ENCODE data around the gene IL18BP.

The IL18BP gene

DNA sequence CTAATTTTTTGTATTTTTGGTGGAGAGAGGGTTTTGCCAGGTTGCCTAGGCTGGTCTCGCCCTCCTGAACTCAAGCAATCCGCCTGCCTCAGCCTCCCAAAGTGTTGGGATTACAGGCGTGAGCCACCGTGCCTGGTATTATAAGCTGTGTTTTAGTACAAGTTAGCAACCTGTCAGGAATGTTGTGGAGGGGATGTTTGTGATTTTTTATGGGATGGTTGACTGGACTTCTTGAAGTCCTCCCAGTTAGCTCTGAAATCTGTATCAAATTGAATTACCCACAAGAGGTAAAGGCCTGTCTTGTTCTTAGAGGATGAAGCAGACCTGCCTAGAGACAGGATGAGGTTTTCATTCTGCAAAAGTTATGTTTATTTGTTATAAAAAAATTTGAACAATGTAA is 34.1 kb upstream of the IL18BP start:
- no peaks in the 10 kb centered on the region for H3K27me3 ChIP-seq (ENCODE audit: control insufficient read depth, low read length)
- H3K9me3 ChIP-seq (ENCODE audit: control insufficient read depth, insufficient read depth, low read length), result peaks cover 3% of the 10 kb centered on the region; the same call in 1 of the 2 replicates
- no peak overlapping the region for H3K4me3 ChIP-seq (ENCODE audit: low read length)
- TF ChIP-seq, protein P1, sequence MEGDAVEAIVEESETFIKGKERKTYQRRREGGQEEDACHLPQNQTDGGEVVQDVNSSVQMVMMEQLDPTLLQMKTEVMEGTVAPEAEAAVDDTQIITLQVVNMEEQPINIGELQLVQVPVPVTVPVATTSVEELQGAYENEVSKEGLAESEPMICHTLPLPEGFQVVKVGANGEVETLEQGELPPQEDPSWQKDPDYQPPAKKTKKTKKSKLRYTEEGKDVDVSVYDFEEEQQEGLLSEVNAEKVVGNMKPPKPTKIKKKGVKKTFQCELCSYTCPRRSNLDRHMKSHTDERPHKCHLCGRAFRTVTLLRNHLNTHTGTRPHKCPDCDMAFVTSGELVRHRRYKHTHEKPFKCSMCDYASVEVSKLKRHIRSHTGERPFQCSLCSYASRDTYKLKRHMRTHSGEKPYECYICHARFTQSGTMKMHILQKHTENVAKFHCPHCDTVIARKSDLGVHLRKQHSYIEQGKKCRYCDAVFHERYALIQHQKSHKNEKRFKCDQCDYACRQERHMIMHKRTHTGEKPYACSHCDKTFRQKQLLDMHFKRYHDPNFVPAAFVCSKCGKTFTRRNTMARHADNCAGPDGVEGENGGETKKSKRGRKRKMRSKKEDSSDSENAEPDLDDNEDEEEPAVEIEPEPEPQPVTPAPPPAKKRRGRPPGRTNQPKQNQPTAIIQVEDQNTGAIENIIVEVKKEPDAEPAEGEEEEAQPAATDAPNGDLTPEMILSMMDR (IDR thresholded peaks at IDR 0.05; ENCODE audit: low read depth, low read length, poor library complexity, severe bottlenecking), result no peak
- TF ChIP-seq EZH2phosphoT487 (IDR thresholded peaks at IDR 0.05; ENCODE audit: borderline replicate concordance, low read length), result no peak
- H3K79me2 ChIP-seq (ENCODE audit: control insufficient read depth, low read length), result no peaks in the 10 kb centered on the region
- no peak overlapping the region for H3K4me2 ChIP-seq (ENCODE audit: low read length)
- H3K9me2 ChIP-seq (replicated peaks; ENCODE audit: control insufficient read depth, low read length), result no peaks in the 10 kb centered on the region
- 0 out of 2 replicates have a peak, but pooled peaks cover 3% of the 10 kb centered on the region for H3F3A ChIP-seq (ENCODE audit: control insufficient read depth, insufficient read depth)
- H4K20me1 ChIP-seq (ENCODE audit: control insufficient read depth, insufficient read depth, low read depth, low read length), result no peaks in the 10 kb centered on the region
- H3K4me1 ChIP-seq (ENCODE audit: control insufficient read depth, low read length), result peaks cover 9% of the 10 kb centered on the region
- H3K27ac ChIP-seq (ENCODE audit: low read depth, low read length), result no peak overlapping the region
- peaks cover 36% of the 10 kb centered on the region for H3K36me3 ChIP-seq (ENCODE audit: control insufficient read depth, low read length)

DNA sequence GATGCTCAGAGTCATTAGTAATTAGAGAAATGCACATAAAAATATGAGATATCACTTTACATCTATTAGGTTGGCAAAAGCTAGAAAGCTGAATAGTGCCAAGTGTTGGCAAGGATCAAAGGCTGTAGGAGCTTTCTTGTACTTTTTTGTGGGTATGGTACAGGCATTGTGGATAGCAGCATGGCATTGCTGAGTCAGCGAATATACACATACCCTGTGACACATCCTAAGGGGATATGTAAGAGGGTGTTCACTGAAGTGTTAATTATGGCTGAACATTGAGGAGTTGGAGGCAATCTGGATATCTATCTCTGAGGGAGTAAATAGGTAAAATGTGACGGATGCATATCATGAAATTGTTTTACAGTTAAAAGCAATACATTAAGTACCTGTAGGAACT is 27.0 kb upstream of the IL18BP start:
- peaks cover 12% of the 10 kb centered on the region; the same call in 1 of the 2 replicates for H3K36me3 ChIP-seq (ENCODE audit: control insufficient read depth, low read length)
- no peak overlapping the region for H3K4me3 ChIP-seq (ENCODE audit: low read length)
- no peaks in the 10 kb centered on the region for H4K20me1 ChIP-seq (ENCODE audit: control insufficient read depth, insufficient read depth, low read depth, low read length)
- no peaks in the 10 kb centered on the region for H3K79me2 ChIP-seq (ENCODE audit: control insufficient read depth, low read length)
- TF ChIP-seq, protein P1 (IDR thresholded peaks at IDR 0.05; ENCODE audit: low read depth, low read length, poor library complexity, severe bottlenecking), result no peak
- no peak for TF ChIP-seq EZH2phosphoT487 (IDR thresholded peaks at IDR 0.05; ENCODE audit: borderline replicate concordance, low read length)
- H3K9me2 ChIP-seq (replicated peaks; ENCODE audit: control insufficient read depth, low read length), result no peaks in the 10 kb centered on the region
- no peaks in the 10 kb centered on the region for H3K4me1 ChIP-seq (ENCODE audit: control insufficient read depth, low read length)
- no peak overlapping the region for H3K27ac ChIP-seq (ENCODE audit: low read depth, low read length)
- H3K27me3 ChIP-seq (ENCODE audit: control insufficient read depth, low read length), result no peaks in the 10 kb centered on the region
- no peaks in the 10 kb centered on the region for H3F3A ChIP-seq (ENCODE audit: control insufficient read depth, insufficient read depth)
- H3K9me3 ChIP-seq (ENCODE audit: control insufficient read depth, insufficient read depth, low read length), result no peaks in the 10 kb centered on the region
- H3K4me2 ChIP-seq (ENCODE audit: low read length), result no peak overlapping the region

DNA sequence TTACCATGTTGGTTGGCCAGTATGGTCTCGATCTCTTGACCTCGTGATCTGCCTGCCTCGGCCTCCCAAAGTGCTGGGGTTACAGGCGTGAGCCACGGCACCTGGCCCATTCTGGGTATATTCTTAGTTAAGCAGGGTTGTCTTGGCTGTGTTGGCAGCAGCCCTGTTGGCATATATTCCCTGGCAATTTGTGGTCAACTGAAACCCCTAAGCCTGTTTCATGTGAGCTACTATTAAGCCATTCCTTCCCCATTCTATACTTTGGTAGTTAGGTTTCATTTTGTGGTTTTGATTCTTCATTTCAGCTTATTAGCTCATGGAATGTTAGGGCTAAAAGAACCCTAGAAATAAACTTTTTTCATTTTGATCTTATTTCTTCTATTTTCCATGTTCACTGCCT is 22.2 kb upstream of the IL18BP start:
- no peaks in the 10 kb centered on the region for H3K79me2 ChIP-seq (ENCODE audit: control insufficient read depth, low read length)
- peaks cover 6% of the 10 kb centered on the region for H3K36me3 ChIP-seq (ENCODE audit: control insufficient read depth, low read length)

More for the DNA sequence above, 22.2 kb upstream of the IL18BP start:
- H3K9me2 ChIP-seq (replicated peaks; ENCODE audit: control insufficient read depth, low read length), result no peaks in the 10 kb centered on the region
- H3K4me3 ChIP-seq (ENCODE audit: low read length), result no peak overlapping the region
- H3K27ac ChIP-seq (ENCODE audit: low read depth, low read length), result no peak overlapping the region
- no peak for TF ChIP-seq EZH2phosphoT487 (IDR thresholded peaks at IDR 0.05; ENCODE audit: borderline replicate concordance, low read length)
- TF ChIP-seq, protein P1 (IDR thresholded peaks at IDR 0.05; ENCODE audit: low read depth, low read length, poor library complexity, severe bottlenecking), result no peak
- 0 out of 2 replicates have a peak, but pooled peaks cover 2% of the 10 kb centered on the region for H3F3A ChIP-seq (ENCODE audit: control insufficient read depth, insufficient read depth)
- H4K20me1 ChIP-seq (ENCODE audit: control insufficient read depth, insufficient read depth, low read depth, low read length), result no peaks in the 10 kb centered on the region
- no peaks in the 10 kb centered on the region for H3K9me3 ChIP-seq (ENCODE audit: control insufficient read depth, insufficient read depth, low read length)
- no peak overlapping the region for H3K4me2 ChIP-seq (ENCODE audit: low read length)
- H3K27me3 ChIP-seq (ENCODE audit: control insufficient read depth, low read length), result no peaks in the 10 kb centered on the region
- peaks cover 11% of the 10 kb centered on the region for H3K4me1 ChIP-seq (ENCODE audit: control insufficient read depth, low read length)

Data from DOHH2 (cell line).